GM15510 (cell line): ENCODE results near the gene DTHD1.

Experiments used
- POLR2A ChIP-seq: IDR thresholded peaks from 3 replicates; pipeline ENCODE4 v1.6.1; 2011; ENCODE audit warnings: borderline replicate concordance; ENCODE audit not compliant: insufficient read length; ENCODE audit errors: extremely low read depth

The DTHD1 gene

DNA sequence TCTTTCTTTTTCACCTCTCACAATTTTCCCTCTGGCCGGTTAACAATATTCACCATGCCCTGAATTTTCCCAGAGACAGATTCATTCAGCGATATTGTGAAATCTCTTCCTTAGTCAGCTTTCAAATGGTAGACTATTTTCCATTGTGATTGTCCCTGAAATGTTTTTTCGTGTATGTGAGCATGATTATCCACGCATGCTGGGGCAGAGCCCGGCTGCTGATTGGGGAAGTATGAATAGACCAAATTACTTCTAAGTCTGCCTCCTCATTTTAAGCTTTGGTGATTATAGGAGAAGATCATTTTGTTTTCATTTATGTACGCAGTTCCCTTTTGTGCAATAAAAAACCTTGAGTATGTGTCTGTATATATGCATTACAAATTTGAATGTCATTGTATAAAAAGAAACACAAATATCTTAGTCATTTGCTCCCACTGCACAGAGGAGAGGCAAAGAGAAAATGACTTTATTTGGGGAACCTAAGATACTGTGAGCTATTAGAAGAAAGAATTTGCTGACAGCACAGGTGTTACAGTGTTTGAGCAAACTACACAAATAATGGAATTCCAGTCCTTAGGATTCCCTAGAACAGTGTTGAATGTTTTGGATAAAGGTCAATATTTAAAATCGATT is 11.3 kb downstream of the DTHD1 start:
- no peak for TF ChIP-seq POLR2A

DNA sequence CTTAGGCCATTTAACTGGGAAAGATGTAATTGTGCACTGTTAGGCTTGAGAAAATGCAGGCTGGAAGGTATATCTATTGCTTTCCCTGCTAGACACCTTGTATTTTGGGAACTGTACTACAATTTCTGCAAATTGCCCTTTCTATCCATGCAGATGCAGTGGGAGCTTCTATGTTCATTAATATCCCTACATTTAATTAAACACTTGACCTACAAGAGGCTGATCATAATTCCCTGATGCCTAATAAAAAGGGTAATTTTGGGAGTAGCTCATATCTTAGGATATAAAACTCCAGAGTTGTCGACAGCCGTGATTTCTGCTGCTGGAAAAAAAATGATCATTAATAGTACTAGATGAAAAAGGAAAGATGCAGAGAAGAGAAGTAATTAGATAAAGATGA is 19.7 kb downstream of the DTHD1 start:
- TF ChIP-seq POLR2A = no peak

DNA sequence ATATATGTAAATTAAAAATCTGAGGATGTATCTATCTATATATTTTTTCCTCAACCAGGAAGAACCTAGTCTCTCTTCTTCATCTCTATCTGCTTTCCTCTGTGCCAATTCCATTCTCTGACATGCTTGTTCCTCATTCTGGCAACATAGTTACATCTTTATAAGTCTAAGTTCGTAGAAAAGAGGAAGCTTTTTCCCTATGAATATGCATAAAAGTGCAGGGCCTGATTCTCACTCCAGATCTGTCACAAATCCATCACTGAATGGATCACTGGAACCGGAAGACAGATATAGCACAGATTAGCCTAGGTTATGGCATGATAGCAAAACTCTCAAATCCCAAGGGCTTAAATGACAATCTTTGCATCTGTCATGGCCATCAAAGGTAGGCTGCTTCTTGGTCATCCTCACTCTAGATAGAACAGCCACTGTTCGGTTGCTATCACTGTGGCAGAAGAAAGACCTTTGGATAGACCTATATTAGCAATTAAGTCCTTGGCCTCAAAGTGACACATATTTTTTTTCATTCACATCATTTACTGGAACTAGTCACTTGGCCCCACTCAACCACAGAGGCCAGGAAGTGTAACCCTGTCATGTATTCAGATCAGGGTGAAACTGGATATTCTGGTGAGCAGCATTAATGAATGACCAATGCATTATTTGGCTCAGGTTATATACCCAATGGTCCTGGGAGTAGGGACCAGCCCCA is 22.2 kb downstream of the DTHD1 start:
- TF ChIP-seq POLR2A = no peak

DNA sequence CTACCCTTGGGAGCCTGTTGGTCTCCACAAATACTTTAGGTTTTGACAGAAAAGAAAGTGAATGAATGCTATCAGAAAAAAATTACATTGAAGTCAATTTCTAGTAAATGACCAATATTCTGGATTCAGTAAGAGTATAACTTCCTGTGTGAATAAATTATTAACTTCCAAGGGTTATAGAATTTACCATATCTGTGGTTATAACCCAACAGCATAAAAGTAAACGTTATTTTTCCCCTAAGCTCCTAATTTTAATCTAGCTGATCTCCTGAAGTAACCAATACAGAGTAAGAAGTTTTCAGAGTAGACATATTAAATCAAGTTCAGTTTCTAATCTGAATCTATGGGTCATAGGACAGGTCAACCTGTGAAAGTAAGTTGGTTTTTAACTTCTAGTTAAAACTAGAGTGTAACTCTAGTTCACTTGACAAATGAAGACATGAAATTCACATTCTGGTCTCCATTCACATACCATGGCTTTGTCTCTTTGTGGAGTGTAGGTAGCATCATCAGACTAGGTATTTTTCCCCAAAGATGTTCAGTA is 22.8 kb downstream of the DTHD1 start:
- no peak for TF ChIP-seq POLR2A

DNA sequence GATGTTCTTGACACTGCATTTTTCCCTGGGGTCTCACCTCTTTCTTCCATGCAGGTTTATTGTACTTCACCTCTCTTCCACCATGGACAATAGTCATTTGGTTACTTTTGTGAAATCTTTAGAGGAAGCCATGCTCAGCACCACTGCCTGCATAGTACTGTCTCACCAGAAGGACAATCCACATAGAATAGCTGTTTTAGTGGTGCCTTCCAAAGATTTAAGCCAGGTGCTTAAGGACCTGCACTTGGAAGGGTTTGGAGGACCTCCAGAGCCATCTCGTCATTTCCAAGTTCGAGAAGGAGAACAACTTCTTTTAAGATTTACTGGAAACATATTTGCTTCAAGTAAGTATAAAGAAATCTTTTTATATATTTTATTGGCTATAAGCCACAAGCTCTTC is 26.7 kb downstream of the DTHD1 start:
- no peak for TF ChIP-seq POLR2A

DNA sequence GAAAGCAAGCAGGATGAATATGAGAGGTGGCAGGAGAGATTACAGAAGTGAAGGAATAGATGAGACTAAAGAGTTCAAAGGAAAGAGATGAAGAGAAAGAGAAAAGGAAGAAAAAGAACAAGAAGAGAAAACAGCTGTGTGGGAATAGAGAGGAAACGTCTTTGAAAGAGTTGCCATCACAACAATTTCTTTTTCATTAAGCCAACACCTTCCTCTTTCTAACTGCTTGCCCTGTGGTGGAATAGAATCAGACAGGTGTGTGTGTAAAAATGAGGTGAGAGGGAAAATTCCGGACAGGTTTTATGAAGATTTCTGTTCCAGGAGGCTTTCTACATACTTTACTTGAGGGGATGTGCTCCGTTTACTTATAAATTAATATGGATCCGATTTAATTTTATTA is 28.8 kb downstream of the DTHD1 start:
- TF ChIP-seq POLR2A = no peak

DNA sequence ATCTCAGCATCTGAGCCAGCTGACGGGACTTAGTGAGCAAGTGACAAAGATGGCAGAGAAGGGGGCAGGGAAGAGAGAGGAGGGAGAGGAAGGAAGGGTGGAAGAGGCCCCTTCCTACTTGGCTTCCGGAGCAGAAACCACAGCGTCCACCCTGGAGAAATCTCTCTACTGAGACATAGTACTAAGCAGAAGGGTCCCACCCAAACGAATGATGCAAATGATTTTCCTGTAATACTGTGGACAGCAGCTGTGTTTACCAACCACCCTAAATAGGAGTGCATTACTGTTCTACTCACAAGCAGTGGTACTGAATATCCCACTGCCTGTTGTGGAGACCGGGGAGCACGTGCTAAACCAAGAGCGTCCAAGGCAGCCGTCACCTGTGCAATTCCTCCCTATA is 29.4 kb downstream of the DTHD1 start:
- no peak for TF ChIP-seq POLR2A

DNA sequence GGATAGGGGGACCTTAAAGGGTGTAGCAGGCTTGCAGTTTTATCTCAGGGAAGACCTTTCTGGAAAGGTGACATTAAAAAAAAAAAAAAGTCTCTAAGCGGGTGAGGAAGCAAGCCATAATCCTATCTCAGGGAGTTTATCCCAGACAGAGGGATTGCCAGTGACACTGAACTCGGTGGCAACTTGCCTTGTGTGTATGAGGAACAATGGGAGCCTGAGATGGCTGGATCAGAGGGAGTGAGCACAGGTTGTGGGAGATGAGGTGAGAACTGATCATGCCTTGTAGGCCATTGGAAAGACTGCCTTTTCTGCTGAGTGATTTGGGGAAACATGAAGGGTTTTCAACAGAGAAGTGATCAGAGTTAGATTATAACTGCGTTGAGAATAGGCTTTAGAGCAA is 31.1 kb downstream of the DTHD1 start:
- TF ChIP-seq POLR2A = no peak

DNA sequence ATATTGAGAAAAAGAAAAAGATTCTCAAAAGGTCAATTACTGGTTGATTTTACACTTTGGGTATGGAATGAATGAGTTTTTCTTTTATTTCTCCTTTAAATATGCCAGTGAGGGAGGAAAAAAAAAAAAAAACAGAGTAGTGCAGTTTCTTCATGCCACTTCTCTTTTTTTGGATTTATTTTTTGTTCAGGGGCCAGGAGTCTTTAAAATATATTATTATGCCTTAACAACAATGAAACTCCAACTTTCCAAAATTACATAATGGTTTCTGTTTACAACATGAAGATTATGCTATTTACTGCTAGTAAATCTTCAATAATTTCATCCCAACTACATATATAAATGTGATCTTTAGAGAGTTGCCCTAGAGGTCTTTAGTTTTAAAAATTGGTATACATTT is 31.9 kb downstream of the DTHD1 start:
- TF ChIP-seq POLR2A = no peak

DNA sequence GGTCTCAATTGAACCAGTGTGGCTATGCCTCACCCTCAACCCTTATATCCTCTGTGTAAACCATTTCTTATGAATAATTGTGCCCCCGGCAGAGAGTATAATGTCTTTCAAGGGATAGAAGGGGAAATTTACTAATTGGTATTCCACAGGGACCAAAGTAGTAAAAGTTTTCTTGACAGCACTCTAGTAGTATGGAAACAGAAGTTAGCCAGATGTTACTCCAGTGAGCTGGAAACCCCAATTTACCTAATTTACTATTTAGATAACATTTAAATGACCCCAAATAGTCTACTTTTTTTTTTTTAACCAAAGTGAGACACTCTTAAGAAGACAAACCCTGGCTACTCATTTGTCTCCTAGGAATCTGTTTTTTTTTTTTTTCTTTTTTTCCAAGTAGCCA is 32.3 kb downstream of the DTHD1 start:
- TF ChIP-seq POLR2A = no peak

DNA sequence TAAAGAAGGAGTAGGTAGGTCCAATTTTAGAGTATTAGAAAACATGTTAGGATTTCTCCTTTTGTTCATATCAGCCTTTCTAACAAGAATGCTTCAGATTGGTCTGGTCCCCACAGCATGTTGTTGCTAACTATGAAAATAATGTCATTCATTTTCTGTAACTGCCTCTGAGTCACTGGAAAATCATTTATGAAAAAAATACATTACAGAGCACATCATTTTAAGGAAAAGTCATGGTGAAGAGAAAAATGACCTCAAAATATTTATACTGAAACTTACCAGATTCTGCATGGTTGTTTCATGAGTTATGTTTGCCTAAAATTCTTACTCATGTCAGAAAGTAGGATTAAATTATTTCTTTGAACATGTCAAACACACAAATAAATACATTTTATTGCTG is 35.2 kb downstream of the DTHD1 start:
- TF ChIP-seq POLR2A = no peak

DNA sequence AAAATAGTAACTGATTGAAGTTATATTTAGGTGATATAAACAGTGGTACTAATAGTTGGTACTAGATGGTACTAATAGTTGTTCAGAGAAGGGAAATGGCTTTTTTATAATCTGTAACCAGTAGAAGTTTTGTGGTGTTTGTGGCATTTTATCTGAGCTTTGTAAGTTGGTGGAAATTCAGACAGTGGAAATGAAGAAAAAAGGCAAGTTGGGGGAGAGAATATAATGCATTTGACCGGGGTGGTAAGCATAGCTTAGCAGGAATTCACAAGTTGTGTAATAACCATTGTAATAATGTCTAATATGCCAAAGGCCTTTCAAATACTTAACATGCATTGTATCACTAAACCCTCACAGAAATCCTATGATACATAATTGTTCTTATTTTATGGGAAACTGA is 36.3 kb downstream of the DTHD1 start:
- no peak for TF ChIP-seq POLR2A

DNA sequence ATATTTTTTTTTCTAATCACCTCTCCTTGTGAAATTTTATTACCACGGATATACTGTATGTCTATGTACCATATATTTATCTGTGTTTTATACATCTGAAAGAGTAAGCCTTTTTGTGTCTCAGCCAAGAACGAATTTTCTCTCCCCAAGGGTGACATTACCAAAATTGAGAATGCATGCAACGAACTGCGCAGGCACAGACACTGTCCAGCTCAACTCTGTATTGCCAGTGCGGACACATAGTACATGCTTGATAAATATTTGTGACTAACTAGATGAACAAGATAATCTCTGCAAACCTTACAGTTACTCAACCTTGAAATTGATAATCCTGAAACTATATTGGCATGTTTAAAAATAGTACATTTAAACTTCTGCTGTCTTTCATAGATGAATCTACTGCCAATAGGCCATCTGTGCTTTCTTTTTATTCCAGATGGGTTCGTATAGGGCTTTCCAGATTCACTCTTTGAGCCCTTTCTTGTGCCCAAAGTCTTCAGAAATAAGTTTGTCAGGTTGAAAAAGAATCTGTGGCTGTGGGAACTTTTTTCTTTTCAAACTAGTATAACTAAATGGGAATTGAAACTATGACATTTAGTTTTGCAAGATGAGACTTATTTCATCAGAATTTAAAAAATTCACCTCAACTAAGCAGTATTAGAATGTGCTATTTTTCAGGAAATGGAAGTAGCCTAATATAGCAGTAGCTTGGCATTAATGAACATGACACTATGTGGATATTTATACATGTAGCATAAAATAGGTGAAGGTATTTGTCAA is 38.9 kb downstream of the DTHD1 start:
- no peak for TF ChIP-seq POLR2A

DNA sequence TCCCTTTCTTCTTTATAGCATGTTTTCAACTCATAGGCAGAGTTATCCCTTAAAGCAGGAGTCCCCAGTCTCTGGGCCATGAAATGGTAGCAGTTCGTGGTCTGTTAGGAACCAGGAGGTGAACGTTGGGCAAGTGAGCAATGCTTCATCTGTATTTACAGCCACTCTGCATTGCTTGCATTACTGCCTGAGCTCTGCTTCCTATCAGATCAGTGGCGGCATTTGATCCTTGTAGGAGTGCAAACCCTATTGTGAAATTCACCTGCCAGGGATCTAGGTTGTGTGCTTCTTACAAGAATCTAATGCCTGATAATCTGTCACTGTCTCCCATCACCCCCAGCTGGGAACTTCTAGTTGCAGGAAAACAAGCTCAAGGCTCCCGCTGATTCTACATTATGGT is 39.8 kb downstream of the DTHD1 start:
- TF ChIP-seq POLR2A = no peak

DNA sequence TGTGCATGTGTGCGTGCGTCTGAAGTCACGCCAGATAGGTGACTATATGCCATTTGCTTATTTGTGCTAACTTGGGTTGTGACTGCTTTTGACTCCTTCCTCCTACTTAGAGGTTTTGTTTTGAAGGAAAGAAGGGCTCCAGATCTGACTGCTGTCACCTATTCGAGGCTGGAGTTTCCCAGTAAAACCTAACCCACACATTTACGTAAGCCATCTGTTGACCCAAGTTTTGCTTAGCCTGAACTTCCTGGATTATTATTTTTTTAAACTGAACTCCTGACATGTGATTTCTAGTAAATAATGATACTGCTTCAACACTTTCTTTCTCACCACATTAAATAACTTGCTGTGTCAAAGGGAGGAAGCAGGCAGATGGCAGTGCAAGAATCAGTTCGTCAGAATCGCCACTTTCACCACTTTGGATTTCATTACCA is 41.5 kb downstream of the DTHD1 start:
- TF ChIP-seq POLR2A = no peak
